WTC11 (cell line): ENCODE results near the gene FKBP7. TPM values are rescaled to one million over a fixed set of nuclear protein-coding genes. Genes with fewer than 3 reads are reported as not detected.

Experiments used
- ATAC-seq: fragments of 200-7000 bp; cut with Tn5 transposase; 2 replicates; pipeline ENCODE4 v1.10.0; 2021; ENCODE audit warnings: mild to moderate bottlenecking, moderate library complexity
- Bru-seq: library from RNA; stranded (reverse); fragments of 400-500 nt; gene quantifications from one replicate; lab custom pipeline; 2021; lab: Mats Ljungman, UMichigan
- CTCF ChIA-PET: fragments of 300-600 bp; sonication (Branson Sonifier 250); formaldehyde crosslinking; loops from one replicate; lab custom pipeline; 2021; ENCODE audit warnings: antibody characterized with exemption; lab: Charles Lee
- POLR2A ChIA-PET: fragments of 350-600 bp; sonication (Branson Sonifier 250); formaldehyde crosslinking; loops from one replicate; lab custom pipeline; 2021; ENCODE audit warnings: antibody characterized with exemption; lab: Charles Lee
- DNase-seq: peaks from one replicate; pipeline ENCODE4 v3.0.0; 2021; ENCODE audit warnings: low spot score
- H3K27ac Mint-ChIP-seq: 2 replicates; pipeline ENCODE4 v1.8.0; 2021; ENCODE audit warnings: mixed read lengths
- H3K27me3 Mint-ChIP-seq: 2 replicates; pipeline ENCODE4 v1.8.0; 2021; ENCODE audit warnings: low read depth, mild to moderate bottlenecking, moderate library complexity, mixed read lengths
- H3K36me3 Mint-ChIP-seq: 2 replicates; pipeline ENCODE4 v1.8.0; 2021; ENCODE audit warnings: mixed read lengths
- H3K4me1 Mint-ChIP-seq: 2 replicates; pipeline ENCODE4 v1.8.0; 2022; ENCODE audit warnings: mixed read lengths
- H3K4me3 Mint-ChIP-seq: 2 replicates; pipeline ENCODE4 v1.8.0; 2021; ENCODE audit warnings: mild to moderate bottlenecking, moderate library complexity, mixed read lengths
- H3K9me3 Mint-ChIP-seq: 2 replicates; pipeline ENCODE4 v1.8.0; 2021; ENCODE audit warnings: mixed read lengths
- ARID4B ChIP-seq: sonication (generic); formaldehyde crosslinking; IDR thresholded peaks from 2 replicates; pipeline ENCODE4 v1.8.0; 2023; ENCODE audit warnings: missing genetic modification reagents, mild to moderate bottlenecking, borderline replicate concordance
- CREM ChIP-seq: sonication (generic); formaldehyde crosslinking; IDR thresholded peaks from 2 replicates; pipeline ENCODE4 v1.8.1; 2022; ENCODE audit warnings: mild to moderate bottlenecking, missing genetic modification reagents, moderate library complexity
- ELF4 ChIP-seq: sonication (generic); formaldehyde crosslinking; IDR thresholded peaks from 2 replicates; pipeline ENCODE4 v1.8.1; 2022; ENCODE audit warnings: low read depth, mild to moderate bottlenecking, moderate library complexity, missing genetic modification reagents
- ETV6 ChIP-seq: sonication (generic); formaldehyde crosslinking; IDR thresholded peaks from 2 replicates; pipeline ENCODE4 v1.8.1; 2022; ENCODE audit warnings: mild to moderate bottlenecking, missing genetic modification reagents
- FOXP4 ChIP-seq: sonication (generic); formaldehyde crosslinking; IDR thresholded peaks from 2 replicates; pipeline ENCODE4 v1.8.0; 2022; ENCODE audit warnings: mild to moderate bottlenecking, missing genetic modification reagents
- GABPB1 ChIP-seq: sonication (generic); formaldehyde crosslinking; IDR thresholded peaks from 2 replicates; pipeline ENCODE4 v1.8.1; 2023; ENCODE audit warnings: mild to moderate bottlenecking, missing genetic modification reagents
- NFATC4 ChIP-seq: fragments of 250-450 bp; sonication (Bioruptor Pico); IDR thresholded peaks from 2 replicates; pipeline ENCODE4 v1.9.0; 2021; ENCODE audit warnings: mild to moderate bottlenecking
- NR2C2 ChIP-seq: sonication (generic); formaldehyde crosslinking; IDR thresholded peaks from 2 replicates; pipeline ENCODE4 v1.8.0; 2022; ENCODE audit warnings: mild to moderate bottlenecking, missing genetic modification reagents
- SMAD3 ChIP-seq: sonication (generic); formaldehyde crosslinking; IDR thresholded peaks from 2 replicates; pipeline ENCODE4 v1.8.0; 2022; ENCODE audit warnings: missing genetic modification reagents, mild to moderate bottlenecking, borderline replicate concordance
- SP1 ChIP-seq: sonication (generic); formaldehyde crosslinking; conservative IDR thresholded peaks from 2 replicates; pipeline ENCODE4 v1.8.1; 2022; ENCODE audit warnings: missing genetic modification reagents
- TEAD1 ChIP-seq: sonication (generic); formaldehyde crosslinking; IDR thresholded peaks from 2 replicates; pipeline ENCODE4 v1.8.0; 2022; ENCODE audit warnings: mild to moderate bottlenecking, missing genetic modification reagents
- ZBTB21 ChIP-seq: sonication (generic); formaldehyde crosslinking; IDR thresholded peaks from 2 replicates; pipeline ENCODE4 v1.8.1; 2023; ENCODE audit warnings: mild to moderate bottlenecking, missing genetic modification reagents, borderline replicate concordance
- long read RNA-seq, 3 experiments: library from RNA in 1 of 3; library from capped mRNA in 1 of 3; library from polyadenylated mRNA in 1 of 3; unstranded in 2 of 3; stranded (forward) in 1 of 3; transcript quantifications; one replicate each; pipeline ENCODE4 v2.0.0, GENCODE V29; 2021
- total RNA-seq: library from RNA; stranded (reverse); gene quantifications from 3 replicates; pipeline ENCODE4 v1.2.3, GENCODE V29; 2021
- TF ChIP-seq, protein P1 (sequence below): sonication (generic); formaldehyde crosslinking; IDR thresholded peaks from 2 replicates; pipeline ENCODE4 v1.8.1; 2023; ENCODE audit warnings: mild to moderate bottlenecking, moderate library complexity, missing genetic modification reagents
- TF ChIP-seq, protein P2 (sequence below): sonication (generic); formaldehyde crosslinking; IDR thresholded peaks from 2 replicates; pipeline ENCODE4 v1.8.1; 2022; ENCODE audit warnings: low read depth, missing genetic modification reagents, borderline replicate concordance
- TF ChIP-seq, protein P3 (sequence below): sonication (generic); formaldehyde crosslinking; IDR thresholded peaks from 2 replicates; pipeline ENCODE4 v1.8.0; 2022; ENCODE audit warnings: mild to moderate bottlenecking, missing genetic modification reagents
- TF ChIP-seq, protein P4 (sequence below): sonication (generic); formaldehyde crosslinking; IDR thresholded peaks from 2 replicates; pipeline ENCODE4 v1.8.0; 2022; ENCODE audit warnings: mild to moderate bottlenecking, missing genetic modification reagents
- TF ChIP-seq, protein P5 (sequence below): sonication (generic); formaldehyde crosslinking; IDR thresholded peaks from 2 replicates; pipeline ENCODE4 v1.8.1; 2022; ENCODE audit warnings: low read depth, mild to moderate bottlenecking, moderate library complexity, missing genetic modification reagents, borderline replicate concordance
- TF ChIP-seq, protein P6 (sequence below): sonication (generic); formaldehyde crosslinking; IDR thresholded peaks from 2 replicates; pipeline ENCODE4 v1.8.1; 2023; ENCODE audit warnings: mild to moderate bottlenecking, missing genetic modification reagents

The FKBP7 gene, protein sequence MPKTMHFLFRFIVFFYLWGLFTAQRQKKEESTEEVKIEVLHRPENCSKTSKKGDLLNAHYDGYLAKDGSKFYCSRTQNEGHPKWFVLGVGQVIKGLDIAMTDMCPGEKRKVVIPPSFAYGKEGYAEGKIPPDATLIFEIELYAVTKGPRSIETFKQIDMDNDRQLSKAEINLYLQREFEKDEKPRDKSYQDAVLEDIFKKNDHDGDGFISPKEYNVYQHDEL
- total RNA-seq (3.2 to 6.2 TPM (median 5.6 TPM) in 3 replicates), Bru-seq, nascent RNA (percentile 71 among the genes with signal in this experiment)
- long read RNA-seq, experiment 1, partial matches to known transcripts, result 0 of 10 reads
- long read RNA-seq, experiment 1, other reads (novel, unspliced or antisense), result 1 of 10 reads
- long read RNA-seq, experiment 2, partial matches to known transcripts, result 0 of 3 reads
- long read RNA-seq, experiment 2, other reads (novel, unspliced or antisense), result 0 of 3 reads
- long read RNA-seq, experiment 3, transcript FKBP7-204 (4 exons, 2,834 nt), result major isoform, 7 of 11 reads
- long read RNA-seq, experiment 3, partial matches to known transcripts, result 0 of 11 reads
- long read RNA-seq, experiment 3, other reads (novel, unspliced or antisense), result 1 of 11 reads

DNA sequence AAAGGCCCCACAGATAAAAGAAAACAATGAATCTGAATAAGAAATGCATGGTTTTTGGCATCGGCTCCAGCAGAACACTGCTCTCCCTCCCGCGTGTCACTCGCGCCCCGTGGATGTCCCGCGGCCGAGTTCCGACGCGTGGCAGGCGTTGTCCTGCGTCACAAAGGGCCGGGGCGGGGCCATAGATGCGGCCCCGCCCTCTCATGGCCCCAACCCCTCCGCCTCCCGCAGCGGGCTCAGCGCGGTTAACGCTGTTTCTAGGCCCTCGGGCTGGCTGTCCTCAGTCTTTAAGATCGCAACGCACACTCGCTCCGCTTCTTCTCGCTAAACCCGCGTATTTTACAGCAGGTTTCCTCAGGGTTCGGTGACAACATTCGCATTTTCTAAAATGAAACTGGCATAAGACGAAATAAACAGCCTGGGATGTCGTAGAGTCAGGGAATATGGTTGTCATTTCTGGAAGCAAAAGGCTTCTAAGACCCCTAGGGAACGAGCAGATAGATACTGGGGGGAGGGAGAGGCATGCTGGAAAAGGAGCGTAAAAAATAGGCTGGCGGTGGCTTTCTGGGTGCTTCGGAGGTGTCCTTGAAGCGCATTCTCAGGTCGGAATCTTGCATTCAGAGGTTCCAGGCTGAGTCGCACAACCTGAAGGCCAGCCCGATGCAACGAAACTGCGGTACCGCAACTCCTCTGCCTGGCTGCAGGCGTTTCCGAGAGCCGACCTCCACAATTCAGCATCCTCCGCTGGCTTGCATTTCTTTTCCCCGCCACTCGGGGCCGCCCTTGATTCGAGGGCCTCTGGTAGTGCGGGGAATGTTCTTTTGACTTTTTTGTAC, at the start of gene FKBP7:
TSS of gene FKBP7 (minus strand) at position 162 of the 836 bp plus-strand sequence. CDS start at position 61, 101 bp downstream.
- DNase-seq (peak; percentile 80), ATAC-seq (peak; percentile 57)
- ChIA-PET CTCF (interaction anchor here (0.6 to 2.1 kb wide), 12 partner anchors 20 to 649 kb away, joined by 3 to 14 read pairs (median 3); partner anchors contain the start of genes PJVK and PRKRA), POLR2A (interaction anchor here (0.6 to 1.0 kb wide), 2 partner anchors 27 to 44 kb away, joined by 3 read pairs; partner anchors contain the start of genes PJVK and PRKRA)
- Mint-ChIP-seq H3K36me3 (no peaks in the 10 kb centered on the region), H3K27me3 (no peaks in the 10 kb centered on the region; the same call in 1 of the 2 replicates), H3K9me3 (no peaks in the 10 kb centered on the region), H3K4me3 (peak within 1 kb of the TSS; percentile 94), H3K27ac (peak within 1 kb of the TSS; percentile 99), H3K4me1 (peaks cover 28% of the 10 kb centered on the region)
- TF ChIP-seq NFATC4 (CRISPR knock-in tag) (no peak), NR2C2 (CRISPR knock-in tag) (no peak), FOXP4 (CRISPR knock-in tag) (peak; percentile 26; the same call in 1 of the 2 replicates), ELF4 (CRISPR knock-in tag) (no peak), SP1 (CRISPR knock-in tag) (peak; percentile 56), TEAD1 (CRISPR knock-in tag) (0 out of 2 replicates have a peak, but pooled peaks have one; percentile 22), GABPB1 (CRISPR knock-in tag) (peak; percentile 39; the same call in 1 of the 2 replicates), ZBTB21 (no peak), ETV6 (CRISPR knock-in tag) (peak; percentile 67; the same call in 1 of the 2 replicates), ARID4B (0 out of 2 replicates have a peak, but pooled peaks have one; percentile 22), CREM (CRISPR knock-in tag) (peak; percentile 29; the same call in 1 of the 2 replicates), SMAD3 (CRISPR knock-in tag) (0 out of 2 replicates have a peak, but pooled peaks have one; percentile 32)
- TF ChIP-seq, protein P1, sequence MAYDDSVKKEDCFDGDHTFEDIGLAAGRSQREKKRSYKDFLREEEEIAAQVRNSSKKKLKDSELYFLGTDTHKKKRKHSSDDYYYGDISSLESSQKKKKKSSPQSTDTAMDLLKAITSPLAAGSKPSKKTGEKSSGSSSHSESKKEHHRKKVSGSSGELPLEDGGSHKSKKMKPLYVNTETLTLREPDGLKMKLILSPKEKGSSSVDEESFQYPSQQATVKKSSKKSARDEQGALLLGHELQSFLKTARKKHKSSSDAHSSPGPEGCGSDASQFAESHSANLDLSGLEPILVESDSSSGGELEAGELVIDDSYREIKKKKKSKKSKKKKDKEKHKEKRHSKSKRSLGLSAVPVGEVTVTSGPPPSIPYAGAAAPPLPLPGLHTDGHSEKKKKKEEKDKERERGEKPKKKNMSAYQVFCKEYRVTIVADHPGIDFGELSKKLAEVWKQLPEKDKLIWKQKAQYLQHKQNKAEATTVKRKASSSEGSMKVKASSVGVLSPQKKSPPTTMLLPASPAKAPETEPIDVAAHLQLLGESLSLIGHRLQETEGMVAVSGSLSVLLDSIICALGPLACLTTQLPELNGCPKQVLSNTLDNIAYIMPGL (CRISPR knock-in tag), result 0 out of 2 replicates have a peak, but pooled peaks have one; percentile 56
- TF ChIP-seq, protein P2, sequence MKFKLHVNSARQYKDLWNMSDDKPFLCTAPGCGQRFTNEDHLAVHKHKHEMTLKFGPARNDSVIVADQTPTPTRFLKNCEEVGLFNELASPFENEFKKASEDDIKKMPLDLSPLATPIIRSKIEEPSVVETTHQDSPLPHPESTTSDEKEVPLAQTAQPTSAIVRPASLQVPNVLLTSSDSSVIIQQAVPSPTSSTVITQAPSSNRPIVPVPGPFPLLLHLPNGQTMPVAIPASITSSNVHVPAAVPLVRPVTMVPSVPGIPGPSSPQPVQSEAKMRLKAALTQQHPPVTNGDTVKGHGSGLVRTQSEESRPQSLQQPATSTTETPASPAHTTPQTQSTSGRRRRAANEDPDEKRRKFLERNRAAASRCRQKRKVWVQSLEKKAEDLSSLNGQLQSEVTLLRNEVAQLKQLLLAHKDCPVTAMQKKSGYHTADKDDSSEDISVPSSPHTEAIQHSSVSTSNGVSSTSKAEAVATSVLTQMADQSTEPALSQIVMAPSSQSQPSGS (CRISPR knock-in tag), result no peak
- TF ChIP-seq, protein P3, sequence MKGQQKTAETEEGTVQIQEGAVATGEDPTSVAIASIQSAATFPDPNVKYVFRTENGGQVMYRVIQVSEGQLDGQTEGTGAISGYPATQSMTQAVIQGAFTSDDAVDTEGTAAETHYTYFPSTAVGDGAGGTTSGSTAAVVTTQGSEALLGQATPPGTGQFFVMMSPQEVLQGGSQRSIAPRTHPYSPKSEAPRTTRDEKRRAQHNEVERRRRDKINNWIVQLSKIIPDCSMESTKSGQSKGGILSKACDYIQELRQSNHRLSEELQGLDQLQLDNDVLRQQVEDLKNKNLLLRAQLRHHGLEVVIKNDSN (CRISPR knock-in tag), result no peak
- TF ChIP-seq, protein P4, sequence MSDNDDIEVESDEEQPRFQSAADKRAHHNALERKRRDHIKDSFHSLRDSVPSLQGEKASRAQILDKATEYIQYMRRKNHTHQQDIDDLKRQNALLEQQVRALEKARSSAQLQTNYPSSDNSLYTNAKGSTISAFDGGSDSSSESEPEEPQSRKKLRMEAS, result peak; percentile 47; the same call in 1 of the 2 replicates
- TF ChIP-seq, protein P5, sequence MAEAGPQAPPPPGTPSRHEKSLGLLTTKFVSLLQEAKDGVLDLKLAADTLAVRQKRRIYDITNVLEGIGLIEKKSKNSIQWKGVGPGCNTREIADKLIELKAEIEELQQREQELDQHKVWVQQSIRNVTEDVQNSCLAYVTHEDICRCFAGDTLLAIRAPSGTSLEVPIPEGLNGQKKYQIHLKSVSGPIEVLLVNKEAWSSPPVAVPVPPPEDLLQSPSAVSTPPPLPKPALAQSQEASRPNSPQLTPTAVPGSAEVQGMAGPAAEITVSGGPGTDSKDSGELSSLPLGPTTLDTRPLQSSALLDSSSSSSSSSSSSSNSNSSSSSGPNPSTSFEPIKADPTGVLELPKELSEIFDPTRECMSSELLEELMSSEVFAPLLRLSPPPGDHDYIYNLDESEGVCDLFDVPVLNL (CRISPR knock-in tag), result no peak
- TF ChIP-seq, protein P6, sequence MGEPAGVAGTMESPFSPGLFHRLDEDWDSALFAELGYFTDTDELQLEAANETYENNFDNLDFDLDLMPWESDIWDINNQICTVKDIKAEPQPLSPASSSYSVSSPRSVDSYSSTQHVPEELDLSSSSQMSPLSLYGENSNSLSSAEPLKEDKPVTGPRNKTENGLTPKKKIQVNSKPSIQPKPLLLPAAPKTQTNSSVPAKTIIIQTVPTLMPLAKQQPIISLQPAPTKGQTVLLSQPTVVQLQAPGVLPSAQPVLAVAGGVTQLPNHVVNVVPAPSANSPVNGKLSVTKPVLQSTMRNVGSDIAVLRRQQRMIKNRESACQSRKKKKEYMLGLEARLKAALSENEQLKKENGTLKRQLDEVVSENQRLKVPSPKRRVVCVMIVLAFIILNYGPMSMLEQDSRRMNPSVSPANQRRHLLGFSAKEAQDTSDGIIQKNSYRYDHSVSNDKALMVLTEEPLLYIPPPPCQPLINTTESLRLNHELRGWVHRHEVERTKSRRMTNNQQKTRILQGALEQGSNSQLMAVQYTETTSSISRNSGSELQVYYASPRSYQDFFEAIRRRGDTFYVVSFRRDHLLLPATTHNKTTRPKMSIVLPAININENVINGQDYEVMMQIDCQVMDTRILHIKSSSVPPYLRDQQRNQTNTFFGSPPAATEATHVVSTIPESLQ (CRISPR knock-in tag), result no peak
